H9 (cell line): Measurements from ENCODE around the gene VMAC. TPM values are rescaled to one million over a fixed set of nuclear protein-coding genes. Genes with fewer than 3 reads are reported as not detected.

Experiments used
- DNase-seq: peaks from one replicate; pipeline ENCODE4 v3.0.0-alpha.2; 2017
- H2AFZ ChIP-seq: one replicate; pipeline ENCODE4 v1.6.1; 2013; ENCODE audit warnings: mild to moderate bottlenecking, low read length, control low read depth, moderate library complexity
- H2AK5ac ChIP-seq: 2 replicates; pipeline ENCODE4 v1.6.1; 2013; ENCODE audit warnings: low read length, control low read depth, mixed read lengths; ENCODE audit not compliant: insufficient read length
- H2BK120ac ChIP-seq: one replicate; pipeline ENCODE4 v1.6.1; 2013; ENCODE audit warnings: low read depth, mild to moderate bottlenecking, low read length, control low read depth, inconsistent platforms; ENCODE audit not compliant: poor library complexity, severe bottlenecking
- H2BK12ac ChIP-seq: 2 replicates; pipeline ENCODE4 v1.6.1; 2013; ENCODE audit warnings: low read length, control low read depth, mixed read lengths, low read depth; ENCODE audit not compliant: insufficient read length
- H2BK15ac ChIP-seq: 2 replicates; pipeline ENCODE4 v1.6.1; 2013; ENCODE audit warnings: low read depth, low read length, control low read depth
- H2BK20ac ChIP-seq: one replicate; pipeline ENCODE4 v1.6.1; 2013; ENCODE audit warnings: low read depth, mild to moderate bottlenecking, low read length, control low read depth, inconsistent platforms; ENCODE audit not compliant: poor library complexity, severe bottlenecking
- H2BK5ac ChIP-seq: 2 replicates; pipeline ENCODE4 v1.6.1; 2013; ENCODE audit warnings: low read length, control low read depth, mixed read lengths; ENCODE audit not compliant: insufficient read length
- H3K14ac ChIP-seq: 2 replicates; pipeline ENCODE4 v1.6.1; 2013; ENCODE audit warnings: low read length, control low read depth; ENCODE audit not compliant: insufficient read depth
- H3K18ac ChIP-seq: 2 replicates; pipeline ENCODE4 v1.6.1; 2013; ENCODE audit warnings: low read depth, mild to moderate bottlenecking, mixed read lengths, low read length, control low read depth; ENCODE audit not compliant: insufficient read length
- H3K23ac ChIP-seq: 2 replicates; pipeline ENCODE4 v1.6.1; 2013; ENCODE audit warnings: low read length, control low read depth, mixed read lengths, low read depth; ENCODE audit not compliant: insufficient read length
- H3K23me2 ChIP-seq: 2 replicates; pipeline ENCODE4 v1.6.1; 2013; ENCODE audit warnings: low read depth, mild to moderate bottlenecking, mixed read lengths, low read length, control low read depth; ENCODE audit not compliant: insufficient read length, poor library complexity, severe bottlenecking
- H3K27ac ChIP-seq: 2 replicates; pipeline ENCODE4 v1.5.1; 2013; ENCODE audit warnings: low read length, control low read depth, mixed read lengths, low read depth; ENCODE audit not compliant: insufficient read length
- H3K27me3 ChIP-seq: 2 replicates; pipeline ENCODE4 v1.6.1; 2013; ENCODE audit warnings: low read length, control low read depth, inconsistent platforms; ENCODE audit not compliant: insufficient read depth
- H3K4ac ChIP-seq: 2 replicates; pipeline ENCODE4 v1.6.1; 2013; ENCODE audit warnings: low read depth, mild to moderate bottlenecking, control low read depth, inconsistent platforms, low read length, moderate library complexity
- H3K4me1 ChIP-seq: 2 replicates; pipeline ENCODE4 v1.6.1; 2013; ENCODE audit warnings: low read length, control low read depth, inconsistent platforms; ENCODE audit not compliant: insufficient read depth
- H3K4me2 ChIP-seq: 2 replicates; pipeline ENCODE4 v1.6.1; 2013; ENCODE audit warnings: low read length, control low read depth, mixed read lengths; ENCODE audit not compliant: insufficient read length, insufficient read depth
- H3K56ac ChIP-seq: 2 replicates; pipeline ENCODE4 v1.6.1; 2013; ENCODE audit warnings: low read depth, mild to moderate bottlenecking, mixed read lengths, low read length, control low read depth; ENCODE audit not compliant: insufficient read length
- H3K79me1 ChIP-seq: 2 replicates; pipeline ENCODE4 v1.6.1; 2013; ENCODE audit warnings: low read depth, mild to moderate bottlenecking, moderate library complexity, low read length, control low read depth, inconsistent platforms; ENCODE audit not compliant: insufficient read depth, poor library complexity, severe bottlenecking
- H3K79me2 ChIP-seq: 2 replicates; pipeline ENCODE4 v1.6.1; 2013; ENCODE audit warnings: low read length, control low read depth, inconsistent platforms; ENCODE audit not compliant: insufficient read depth
- H3K9ac ChIP-seq: 2 replicates; pipeline ENCODE4 v1.6.1; 2013; ENCODE audit warnings: low read length, control low read depth, mixed read lengths; ENCODE audit not compliant: insufficient read length; ENCODE audit errors: extremely low read depth
- H3K9me3 ChIP-seq: one replicate; pipeline ENCODE4 v1.6.1; 2013; ENCODE audit warnings: low read depth, low read length, inconsistent platforms; ENCODE audit not compliant: control insufficient read depth
- H3T11ph ChIP-seq: one replicate; pipeline ENCODE4 v1.6.1; 2013; ENCODE audit warnings: mild to moderate bottlenecking, low read length, control low read depth, inconsistent platforms
- H4K20me1 ChIP-seq: one replicate; pipeline ENCODE4 v1.6.1; 2013; ENCODE audit not compliant: control insufficient read depth, insufficient read length, insufficient read depth
- H4K5ac ChIP-seq: 2 replicates; pipeline ENCODE4 v1.6.1; 2013; ENCODE audit warnings: low read depth, mild to moderate bottlenecking, mixed read lengths, low read length, control low read depth; ENCODE audit not compliant: insufficient read length
- H4K8ac ChIP-seq: replicated peaks from 2 replicates; pipeline ENCODE4 v1.6.1; 2013; ENCODE audit warnings: low read length, control low read depth, mixed read lengths, low read depth; ENCODE audit not compliant: insufficient read length
- H4K91ac ChIP-seq: 2 replicates; pipeline ENCODE4 v1.6.1; 2013; ENCODE audit warnings: low read depth, mild to moderate bottlenecking, moderate library complexity, mixed read lengths, low read length, control low read depth; ENCODE audit not compliant: insufficient read length
- H3K27ac Mint-ChIP-seq, 3 experiments: 2 replicates in 2 of 3; 3 replicates in 1 of 3; pipeline ENCODE4 v1.8.0; 2020 to 2021; ENCODE audit warnings: mixed read lengths in 3 of 3, mild to moderate bottlenecking in 1 of 3, moderate library complexity in 1 of 3
- H3K27me3 Mint-ChIP-seq: 2 replicates; pipeline ENCODE4 v1.8.0; 2021; ENCODE audit warnings: low read depth, mild to moderate bottlenecking, moderate library complexity, mixed read lengths
- H3K36me3 Mint-ChIP-seq, 3 experiments: 2 replicates in 2 of 3; 3 replicates in 1 of 3; pipeline ENCODE4 v1.8.0; 2020 to 2021; ENCODE audit warnings: low read depth in 3 of 3, mixed read lengths in 3 of 3; ENCODE audit not compliant: insufficient read depth in 1 of 3
- H3K4me1 Mint-ChIP-seq, 2 experiments: 2 replicates each; pipeline ENCODE4 v1.8.0; 2020; ENCODE audit warnings: mixed read lengths in 2 of 2
- H3K4me3 Mint-ChIP-seq, 2 experiments: 2 replicates in 1 of 2; 3 replicates in 1 of 2; pipeline ENCODE4 v1.8.0; 2020 to 2021; ENCODE audit warnings: mild to moderate bottlenecking in 2 of 2, mixed read lengths in 2 of 2, moderate library complexity in 1 of 2
- H3K9me3 Mint-ChIP-seq, 2 experiments: 2 replicates in 1 of 2; 3 replicates in 1 of 2; pipeline ENCODE4 v1.8.0; 2020; ENCODE audit warnings: mild to moderate bottlenecking in 2 of 2, mixed read lengths in 2 of 2, moderate library complexity in 1 of 2
- WGBS: extraction: QIAGEN DNeasy Blood & Tissue Kit; methylation state at CpG from one replicate; pipeline ENCODE4 v1.1.7; 2013; ENCODE audit warnings: missing lambda C conversion rate, low lambda C conversion rate, mixed read lengths; ENCODE audit not compliant: insufficient read length; ENCODE audit errors: extremely low coverage; 5-methylcytosine and 5-hydroxymethylcytosine counted together
- total RNA-seq: library from RNA; stranded (reverse); gene quantifications from 2 replicates; pipeline ENCODE4 v1.2.1, GENCODE V29; 2021
- TF ChIP-seq, protein P1 (sequence below): fragments of 200-600 bp; sonication (generic); conservative IDR thresholded peaks from 3 replicates; pipeline ENCODE4 v1.8.0; 2021; ENCODE audit warnings: antibody characterized with exemption, mild to moderate bottlenecking

Gene VMAC
- total RNA-seq, 1 experiment from 2014 or later = 2.2 TPM

DNA sequence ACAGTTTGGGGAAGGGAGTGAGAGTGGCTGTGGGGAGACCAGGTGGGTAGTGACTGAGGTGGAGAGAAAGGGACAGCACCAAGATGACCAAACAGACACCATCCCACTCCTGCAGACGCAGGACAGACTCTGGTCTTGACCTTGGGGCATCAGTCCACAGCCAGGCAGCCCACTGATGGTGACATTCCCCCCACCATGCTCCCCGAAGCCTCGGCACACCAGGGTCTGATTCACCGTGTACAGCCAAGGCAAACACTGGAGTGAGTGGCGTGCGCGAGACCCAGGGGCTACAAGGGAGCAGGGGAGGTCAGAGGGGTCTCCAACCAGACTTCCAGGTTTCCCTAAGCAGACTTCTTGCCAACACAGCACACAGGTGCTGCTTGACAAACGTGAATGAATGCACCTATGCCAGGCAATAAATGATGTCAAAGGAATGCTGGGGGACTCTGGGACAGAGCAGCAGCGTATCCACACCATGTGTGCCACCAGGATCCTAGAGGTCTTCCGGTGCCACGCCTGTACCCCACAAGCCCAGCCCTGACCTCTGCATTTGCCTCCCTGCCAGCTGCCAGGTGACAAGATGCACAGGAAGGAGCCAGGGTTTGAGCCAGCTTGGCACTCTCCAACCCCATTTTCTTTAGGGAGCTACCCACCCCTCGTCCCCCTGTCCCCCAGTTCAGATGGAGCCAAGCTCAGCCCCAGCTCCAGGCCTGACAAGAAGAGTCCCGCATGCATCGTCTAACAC is 54.8 kb downstream of the VMAC start:
- WGBS = no CpG with 5 or more reads among the region's 14 CpGs
- Histone ChIP-seq H2BK5ac (no peak overlapping the region), H3K27me3 (no peaks in the 10 kb centered on the region), H3K9me3 (no peaks in the 10 kb centered on the region), H4K91ac (no peak overlapping the region), H2BK12ac (no peak overlapping the region), H2BK20ac (no peak overlapping the region), H3K27ac (no peak overlapping the region), H3K4me2 (no peak overlapping the region), H4K8ac (no peak overlapping the region), H3K18ac (no peak overlapping the region), H3K9ac (no peak overlapping the region), H2AFZ (no peak overlapping the region), H2BK120ac (no peak overlapping the region), H3K4me1 (peaks cover 10% of the 10 kb centered on the region; the same call in 1 of the 2 replicates), H3K79me1 (peaks cover 4% of the 10 kb centered on the region), H2BK15ac (no peak overlapping the region), H3K23me2 (no peaks in the 10 kb centered on the region), H3K14ac (no peak overlapping the region), H3K23ac (no peak overlapping the region), H2AK5ac (no peak overlapping the region), H3K79me2 (peaks cover 46% of the 10 kb centered on the region; the same call in 1 of the 2 replicates), H3T11ph (no peak overlapping the region), H4K5ac (no peak overlapping the region), H3K4ac (no peak overlapping the region), H3K56ac (no peak overlapping the region), H4K20me1 (peaks cover 5% of the 10 kb centered on the region)
- Mint-ChIP-seq H3K4me3 (no peak overlapping the region), H3K9me3 (no peaks in the 10 kb centered on the region), H3K36me3 (no peaks in the 10 kb centered on the region; a peak in 1 of 7 replicates), H3K27me3 (no peaks in the 10 kb centered on the region), H3K4me1 (peaks cover 58 to 61% of the 10 kb centered on the region in 2 experiments), H3K27ac (peak overlapping the region; percentile 33 to 92 (median 64); a peak in 3 of 7 replicates)
- DNase-seq = no peak
- TF ChIP-seq, protein P1, sequence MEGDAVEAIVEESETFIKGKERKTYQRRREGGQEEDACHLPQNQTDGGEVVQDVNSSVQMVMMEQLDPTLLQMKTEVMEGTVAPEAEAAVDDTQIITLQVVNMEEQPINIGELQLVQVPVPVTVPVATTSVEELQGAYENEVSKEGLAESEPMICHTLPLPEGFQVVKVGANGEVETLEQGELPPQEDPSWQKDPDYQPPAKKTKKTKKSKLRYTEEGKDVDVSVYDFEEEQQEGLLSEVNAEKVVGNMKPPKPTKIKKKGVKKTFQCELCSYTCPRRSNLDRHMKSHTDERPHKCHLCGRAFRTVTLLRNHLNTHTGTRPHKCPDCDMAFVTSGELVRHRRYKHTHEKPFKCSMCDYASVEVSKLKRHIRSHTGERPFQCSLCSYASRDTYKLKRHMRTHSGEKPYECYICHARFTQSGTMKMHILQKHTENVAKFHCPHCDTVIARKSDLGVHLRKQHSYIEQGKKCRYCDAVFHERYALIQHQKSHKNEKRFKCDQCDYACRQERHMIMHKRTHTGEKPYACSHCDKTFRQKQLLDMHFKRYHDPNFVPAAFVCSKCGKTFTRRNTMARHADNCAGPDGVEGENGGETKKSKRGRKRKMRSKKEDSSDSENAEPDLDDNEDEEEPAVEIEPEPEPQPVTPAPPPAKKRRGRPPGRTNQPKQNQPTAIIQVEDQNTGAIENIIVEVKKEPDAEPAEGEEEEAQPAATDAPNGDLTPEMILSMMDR = no peak

Other genes starting within 250 kb of the VMAC start
- 23.4 and 23.8 TPM in 2 replicates for gene MICOS13, start 224.4 kb upstream of the VMAC start, total RNA-seq
- 8.0 and 9.3 TPM in 2 replicates for gene HSD11B1L, start 223.8 kb upstream of the VMAC start, total RNA-seq
- gene RPL36, start 214.6 kb upstream of the VMAC start, total RNA-seq = 1,066 and 1,074 TPM in 2 replicates
- 108 and 113 TPM in 2 replicates for gene LONP1, start 184.7 kb upstream of the VMAC start, total RNA-seq
- gene CATSPERD, start 184.2 kb upstream of the VMAC start, total RNA-seq = not detected in 2 replicates
- gene PRR22, start 120.1 kb upstream of the VMAC start, total RNA-seq = 7.1 and 8.1 TPM in 2 replicates
- gene DUS3L, start 113.7 kb upstream of the VMAC start, total RNA-seq = 61.8 and 67.0 TPM in 2 replicates
- 4.5 and 4.6 TPM in 2 replicates for gene NRTN, start 99.8 kb upstream of the VMAC start, total RNA-seq
- gene FUT6, start 65.2 kb upstream of the VMAC start, total RNA-seq = 0.13 TPM in 1 of 2 replicates, not detected in the other
- not detected in 2 replicates for gene FUT3, start 53.4 kb upstream of the VMAC start, total RNA-seq
- gene FUT5, start 34.3 kb upstream of the VMAC start, total RNA-seq = not detected in 2 replicates
- gene NDUFA11, start 1.1 kb upstream of the VMAC start, total RNA-seq = 282 TPM in 2 replicates
- 2.3 and 2.5 TPM in 2 replicates for gene CAPS, start 9.4 kb downstream of the VMAC start, total RNA-seq
- gene RANBP3, start 73.3 kb downstream of the VMAC start, total RNA-seq = 86.5 and 89.9 TPM in 2 replicates
- 2.9 and 3.7 TPM in 2 replicates for gene RFX2, start 205.6 kb downstream of the VMAC start, total RNA-seq
- gene ACSBG2, start 230.8 kb downstream of the VMAC start, total RNA-seq = not detected in 2 replicates